Measurements from ENCODE around the gene MVK. TPM values are rescaled to one million over a fixed set of nuclear protein-coding genes. Genes with fewer than 3 reads are reported as not detected.

Gene MVK
- polyA plus RNA-seq, 6 donors from 2014 or later, result 2.8 to 4.6 (median 3.6) TPM

- Mint-ChIP-seq H3K9me3 (no peaks in the 10 kb centered on the region), H3K36me3 (no peaks in the 10 kb centered on the region), H3K4me1 (peaks cover 4 to 10% (median 10%) of the 10 kb centered on the region in 3 donors), H3K27ac (peak overlapping the region in 1 of 6 donors; percentile 61), H3K4me3 (no peak overlapping the region), H3K27me3 (peaks cover 26 to 54% (median 38%) of the 10 kb centered on the region in 3 donors)
- DNase-seq, result no peak
- no peak for ATAC-seq (ENCODE audit: low read depth in 2 of 2)
Measured at GRCh38 chr12:109617491-109617890, 43.9 kb downstream of the MVK start.

GRCh38 chr12:109618082-109618481, 44.5 kb downstream of the MVK start:
- no peak overlapping the region for H3K27ac Mint-ChIP-seq
- H3K9me3 Mint-ChIP-seq, result no peaks in the 10 kb centered on the region
- H3K4me1 Mint-ChIP-seq, result peaks cover 4 to 11% (median 10%) of the 10 kb centered on the region in 3 donors
- no peak for ATAC-seq (ENCODE audit: low read depth in 2 of 2)
- no peaks in the 10 kb centered on the region for H3K36me3 Mint-ChIP-seq
- no peak for DNase-seq
- no peak overlapping the region for H3K4me3 Mint-ChIP-seq
- H3K27me3 Mint-ChIP-seq, result peaks cover 26 to 54% (median 38%) of the 10 kb centered on the region in 3 donors

DNA sequence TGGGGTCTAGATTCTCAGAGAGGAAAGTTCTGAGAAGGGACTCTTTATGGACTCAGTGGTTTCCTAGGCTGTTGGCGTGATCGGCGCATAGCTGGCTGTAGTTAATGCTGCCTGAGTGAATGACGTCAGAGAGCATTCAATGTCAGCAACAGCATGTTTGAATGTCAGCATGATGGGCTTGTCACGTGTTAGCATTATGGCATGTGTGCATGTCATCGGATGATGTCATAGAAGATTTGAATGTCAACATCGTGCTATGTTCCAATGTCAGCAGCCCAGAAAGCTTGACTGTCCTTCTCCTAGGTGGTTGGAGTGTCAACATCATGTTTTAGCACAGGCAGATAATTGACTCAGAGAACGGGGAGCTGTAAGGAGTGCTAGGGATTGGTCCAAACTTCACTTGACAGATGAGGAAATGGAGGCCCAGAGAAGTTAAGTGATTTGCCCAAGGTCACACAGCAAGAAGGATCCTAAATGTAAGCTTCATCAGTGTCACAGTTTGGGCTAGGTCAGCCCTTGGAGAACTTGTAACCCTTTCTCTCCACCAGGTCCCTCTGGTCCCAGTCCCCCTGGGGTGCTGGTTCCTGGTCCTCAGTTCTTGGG, 45.5 kb downstream of the MVK start:
- no peak for ATAC-seq (ENCODE audit: low read depth in 2 of 2)
- Mint-ChIP-seq H3K27me3 (peaks cover 26 to 51% (median 38%) of the 10 kb centered on the region in 3 donors), H3K9me3 (no peaks in the 10 kb centered on the region), H3K27ac (no peak overlapping the region), H3K4me1 (peaks cover 4 to 11% (median 10%) of the 10 kb centered on the region in 3 donors), H3K4me3 (no peak overlapping the region), H3K36me3 (no peaks in the 10 kb centered on the region)
- no peak for DNase-seq

- H3K27ac Mint-ChIP-seq, result peak overlapping the region in 1 of 6 donors; percentile 37
- no peaks in the 10 kb centered on the region for H3K36me3 Mint-ChIP-seq
- DNase-seq (no peak), ATAC-seq (ENCODE audit: low read depth in 2 of 2) (no peak)
- no peak overlapping the region for H3K4me3 Mint-ChIP-seq
- peaks cover 4 to 11% (median 10%) of the 10 kb centered on the region in 3 donors for H3K4me1 Mint-ChIP-seq
- peaks cover 29 to 47% (median 38%) of the 10 kb centered on the region in 3 donors for H3K27me3 Mint-ChIP-seq
- H3K9me3 Mint-ChIP-seq, result no peaks in the 10 kb centered on the region
Measured at GRCh38 chr12:109621211-109621694, 47.7 kb downstream of the MVK start.

GRCh38 chr12:109621901-109622364, 48.3 kb downstream of the MVK start:
- H3K36me3 Mint-ChIP-seq, result no peaks in the 10 kb centered on the region
- H3K9me3 Mint-ChIP-seq, result no peaks in the 10 kb centered on the region
- H3K4me3 Mint-ChIP-seq, result peak overlapping the region in 7 of 8 donors; percentile 30 to 67 (median 55)
- peaks cover 4 to 11% (median 10%) of the 10 kb centered on the region in 3 donors for H3K4me1 Mint-ChIP-seq
- H3K27ac Mint-ChIP-seq, result no peak overlapping the region
- DNase-seq (no peak), ATAC-seq (ENCODE audit: low read depth in 2 of 2) (peak; percentile 35 to 50)
- H3K27me3 Mint-ChIP-seq, result peaks cover 30 to 47% (median 36%) of the 10 kb centered on the region in 3 donors

GRCh38 chr12:109624467-109624866, 50.9 kb downstream of the MVK start:
- peaks cover 34 to 50% (median 48%) of the 10 kb centered on the region in 3 donors for H3K27me3 Mint-ChIP-seq
- H3K4me3 Mint-ChIP-seq, result no peak overlapping the region
- DNase-seq, result no peak
- no peaks in the 10 kb centered on the region for H3K9me3 Mint-ChIP-seq
- peaks cover 4 to 11% (median 10%) of the 10 kb centered on the region in 3 donors for H3K4me1 Mint-ChIP-seq
- H3K27ac Mint-ChIP-seq, result no peak overlapping the region
- ATAC-seq (ENCODE audit: low read depth in 2 of 2), result no peak
- no peaks in the 10 kb centered on the region for H3K36me3 Mint-ChIP-seq

- Mint-ChIP-seq H3K36me3 (peaks cover 0 to 5% of the 10 kb centered on the region in 2 donors), H3K27ac (no peak overlapping the region), H3K27me3 (peaks cover 34 to 56% (median 48%) of the 10 kb centered on the region in 3 donors), H3K4me3 (no peak overlapping the region), H3K9me3 (peaks cover 0 to 4% (median 0%) of the 10 kb centered on the region in 7 donors), H3K4me1 (peaks cover 4 to 11% (median 10%) of the 10 kb centered on the region in 3 donors)
- no peak for DNase-seq
- ATAC-seq (ENCODE audit: low read depth in 2 of 2), result no peak
Measured at GRCh38 chr12:109625131-109625559, 51.6 kb downstream of the MVK start.

- H3K4me1 Mint-ChIP-seq, result peaks cover 4 to 11% (median 10%) of the 10 kb centered on the region in 3 donors
Measured at GRCh38 chr12:109625749-109626377, 52.3 kb downstream of the MVK start.

GRCh38 chr12:109626378-109627115, 53.0 kb downstream of the MVK start:
- ATAC-seq (ENCODE audit: low read depth in 2 of 2) (no peak), DNase-seq (no peak)
- Mint-ChIP-seq H3K4me3 (no peak overlapping the region), H3K27me3 (peaks cover 33 to 65% (median 46%) of the 10 kb centered on the region in 3 donors), H3K36me3 (peaks cover 0 to 7% of the 10 kb centered on the region in 2 donors), H3K9me3 (peaks cover 0 to 5% (median 0%) of the 10 kb centered on the region in 7 donors), H3K27ac (no peak overlapping the region), H3K4me1 (peaks cover 4 to 11% (median 8%) of the 10 kb centered on the region in 3 donors)

More at GRCh38 chr12:109625749-109626377, 52.3 kb downstream of the MVK start:
- peaks cover 0 to 5% (median 0%) of the 10 kb centered on the region in 7 donors for H3K9me3 Mint-ChIP-seq
- DNase-seq (no peak), ATAC-seq (ENCODE audit: low read depth in 2 of 2) (no peak)
- H3K27me3 Mint-ChIP-seq, result peaks cover 40 to 63% (median 53%) of the 10 kb centered on the region in 3 donors
- no peak overlapping the region for H3K27ac Mint-ChIP-seq
- H3K4me3 Mint-ChIP-seq, result peak overlapping the region in 1 of 8 donors; percentile 53
- H3K36me3 Mint-ChIP-seq, result peaks cover 0 to 7% of the 10 kb centered on the region in 2 donors

DNA sequence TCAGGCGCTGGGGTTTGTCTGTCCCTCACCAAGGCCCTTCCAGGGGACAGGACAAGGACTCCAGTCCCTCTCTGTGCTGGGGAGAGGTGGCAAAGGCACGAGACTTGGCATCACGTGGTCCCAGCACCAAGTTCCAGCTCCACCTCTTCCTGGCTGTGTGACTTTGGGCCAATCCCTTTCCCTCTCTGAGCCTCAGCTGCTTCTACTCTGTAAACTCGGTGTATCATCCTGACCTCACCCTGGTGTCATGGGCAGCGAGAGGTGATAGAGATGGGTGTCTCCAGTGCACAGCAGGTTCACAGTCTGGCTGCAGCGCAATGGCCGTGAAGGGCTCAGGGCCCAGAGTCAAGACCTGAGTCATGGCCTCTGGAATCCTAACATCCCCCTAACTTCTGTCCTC, 54.0 kb downstream of the MVK start:
- Mint-ChIP-seq H3K4me3 (no peak overlapping the region), H3K27ac (no peak overlapping the region), H3K27me3 (peaks cover 33 to 54% (median 44%) of the 10 kb centered on the region in 3 donors), H3K9me3 (peaks cover 0 to 5% (median 0%) of the 10 kb centered on the region in 7 donors), H3K36me3 (peaks cover 0 to 7% of the 10 kb centered on the region in 2 donors), H3K4me1 (peaks cover 0 to under 1% (median 0%) of the 10 kb centered on the region in 3 donors)
- no peak for ATAC-seq (ENCODE audit: low read depth in 2 of 2)
- no peak for DNase-seq

- Mint-ChIP-seq H3K27me3 (peaks cover 29 to 43% (median 39%) of the 10 kb centered on the region in 3 donors), H3K27ac (no peak overlapping the region), H3K4me3 (no peak overlapping the region), H3K4me1 (peaks cover 0 to 3% (median 0%) of the 10 kb centered on the region in 3 donors), H3K36me3 (peaks cover 0 to 7% of the 10 kb centered on the region in 2 donors), H3K9me3 (peaks cover 0 to 5% (median 0%) of the 10 kb centered on the region in 7 donors)
- DNase-seq (no peak), ATAC-seq (ENCODE audit: low read depth in 2 of 2) (no peak)
Measured at GRCh38 chr12:109630107-109630506, 56.5 kb downstream of the MVK start.

DNA sequence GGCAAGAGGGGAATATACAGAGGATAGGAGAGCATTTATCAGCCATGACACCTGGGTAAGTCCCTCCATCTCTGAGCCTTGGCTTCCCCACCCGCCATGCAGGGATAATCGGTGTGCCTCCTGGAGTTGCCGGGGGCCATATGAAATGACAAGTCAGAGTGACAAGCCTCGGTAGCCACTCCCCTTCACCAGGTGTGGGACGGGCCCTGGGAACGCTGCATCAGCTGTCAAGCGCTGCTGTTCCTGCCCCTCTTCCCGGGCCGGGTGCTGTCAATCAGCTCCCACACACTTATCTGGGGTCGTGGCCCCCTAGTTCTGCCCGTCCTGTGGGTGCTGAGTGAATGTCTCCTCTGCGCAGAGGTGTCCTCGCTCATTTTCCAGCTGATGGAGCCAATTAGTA, 57.2 kb downstream of the MVK start:
- H3K36me3 Mint-ChIP-seq, result peaks cover 0 to 7% of the 10 kb centered on the region in 2 donors
- H3K4me1 Mint-ChIP-seq, result peaks cover 0 to 3% (median 0%) of the 10 kb centered on the region in 3 donors
- no peak overlapping the region for H3K27ac Mint-ChIP-seq

GRCh38 chr12:109631302-109631701, 57.7 kb downstream of the MVK start:
- no peak overlapping the region for H3K27ac Mint-ChIP-seq
- H3K9me3 Mint-ChIP-seq, result peaks cover 0 to 5% (median 0%) of the 10 kb centered on the region in 7 donors
- H3K36me3 Mint-ChIP-seq, result peaks cover 0 to 7% of the 10 kb centered on the region in 2 donors
- peaks cover 0 to 3% (median 0%) of the 10 kb centered on the region in 3 donors for H3K4me1 Mint-ChIP-seq
- DNase-seq (no peak), ATAC-seq (ENCODE audit: low read depth in 2 of 2) (no peak)
- H3K27me3 Mint-ChIP-seq, result peaks cover 28 to 34% (median 33%) of the 10 kb centered on the region in 3 donors
- no peak overlapping the region for H3K4me3 Mint-ChIP-seq

More for the DNA sequence above, 57.2 kb downstream of the MVK start:
- no peak overlapping the region for H3K4me3 Mint-ChIP-seq
- no peak for DNase-seq
- H3K9me3 Mint-ChIP-seq, result peaks cover 0 to 5% (median 0%) of the 10 kb centered on the region in 7 donors
- no peak for ATAC-seq (ENCODE audit: low read depth in 2 of 2)
- H3K27me3 Mint-ChIP-seq, result peaks cover 28 to 36% (median 34%) of the 10 kb centered on the region in 3 donors
